Lung (tissue), 12 donors: ENCODE measurements around the gene FYB2. TPM values are rescaled to one million over a fixed set of nuclear protein-coding genes. Genes with fewer than 3 reads are reported as not detected.

Experiments
- ATAC-seq: fragments of 200-7000 bp; cut with Tn5 transposase; one replicate; pipeline ENCODE4 v1.9.1; 2020; ENCODE audit warnings: moderate number of reproducible peaks; ENCODE audit not compliant: insufficient read depth, low FRiP score
- DNase-seq, 3 donors: peaks; one replicate each; pipeline ENCODE4 v3.0.0-alpha.2; 2013 to 2017
- H3K27ac ChIP-seq, 2 donors: one replicate each; pipeline ENCODE4 v1.5.1; 2013; ENCODE audit warnings: mild to moderate bottlenecking in 2 of 2, moderate library complexity in 2 of 2, control low read depth in 1 of 2, inconsistent platforms in 1 of 2, low read depth in 1 of 2, low read length in 1 of 2
- H3K27me3 ChIP-seq, 3 donors: one replicate each; pipeline ENCODE4 v1.5.1; 2013; ENCODE audit warnings: low read length in 2 of 3; ENCODE audit not compliant: control insufficient read depth in 3 of 3, insufficient read depth in 3 of 3
- H3K36me3 ChIP-seq, 4 donors: one replicate each; pipeline ENCODE4 v1.5.1; 2013; ENCODE audit warnings: low read length in 4 of 4, mild to moderate bottlenecking in 1 of 4, moderate library complexity in 1 of 4; ENCODE audit not compliant: control insufficient read depth in 4 of 4, insufficient read depth in 4 of 4
- H3K4me1 ChIP-seq, 5 donors: one replicate each; pipeline ENCODE4 v1.5.1; 2013; ENCODE audit warnings: low read length in 5 of 5, mild to moderate bottlenecking in 2 of 5, moderate library complexity in 1 of 5; ENCODE audit not compliant: control insufficient read depth in 5 of 5, insufficient read depth in 5 of 5
- H3K4me3 ChIP-seq: one replicate; pipeline ENCODE4 v1.5.1; 2013; ENCODE audit warnings: mild to moderate bottlenecking, control low read depth, moderate library complexity
- H3K9ac ChIP-seq, 2 donors: one replicate each; pipeline ENCODE4 v1.5.1; 2013; ENCODE audit warnings: low read length in 2 of 2, control low read depth in 1 of 2; ENCODE audit not compliant: insufficient read depth in 1 of 2
- H3K9me3 ChIP-seq, 4 donors: one replicate each; pipeline ENCODE4 v1.5.1; 2013; ENCODE audit warnings: low read length in 3 of 4, mild to moderate bottlenecking in 1 of 4, moderate library complexity in 1 of 4; ENCODE audit not compliant: control insufficient read depth in 4 of 4, insufficient read depth in 3 of 4
- WGBS, 2 donors: extraction: QIAGEN DNeasy Blood & Tissue Kit; methylation state at CpG; one replicate each; pipeline ENCODE4 v1.1.7; 2013; 5-methylcytosine and 5-hydroxymethylcytosine counted together
- polyA plus RNA-seq, 2 donors: library from polyadenylated mRNA; stranded (reverse); fragments of 200-250 nt; gene quantifications; one replicate each; pipeline ENCODE4 v1.2.1, GENCODE V29; 2013
- total RNA-seq, 2 donors: library from RNA; depleted of rRNA in 1 of 2; stranded (reverse); fragments of >200 nt in 1 of 2; gene quantifications; one replicate each; pipeline ENCODE4 v1.2.1, GENCODE V29; 2014 to 2021
- TF ChIP-seq, protein P1 (sequence below): IDR thresholded peaks from 2 replicates; pipeline ENCODE4 v1.5.1; 2012; ENCODE audit warnings: mild to moderate bottlenecking; ENCODE audit errors: control extremely low read depth, extremely low read depth
- donor health status: control.
- donor health status: control.
- donor health status: Bipolar disorder and iron deficiency.
- donor health status: healthy.
- donor health status: DM: yes; HTN: yes; CAD: no.

Gene FYB2
- total and polyA plus RNA-seq, 4 donors: 0.57 to 8.6 (median 3.0) TPM

DNA sequence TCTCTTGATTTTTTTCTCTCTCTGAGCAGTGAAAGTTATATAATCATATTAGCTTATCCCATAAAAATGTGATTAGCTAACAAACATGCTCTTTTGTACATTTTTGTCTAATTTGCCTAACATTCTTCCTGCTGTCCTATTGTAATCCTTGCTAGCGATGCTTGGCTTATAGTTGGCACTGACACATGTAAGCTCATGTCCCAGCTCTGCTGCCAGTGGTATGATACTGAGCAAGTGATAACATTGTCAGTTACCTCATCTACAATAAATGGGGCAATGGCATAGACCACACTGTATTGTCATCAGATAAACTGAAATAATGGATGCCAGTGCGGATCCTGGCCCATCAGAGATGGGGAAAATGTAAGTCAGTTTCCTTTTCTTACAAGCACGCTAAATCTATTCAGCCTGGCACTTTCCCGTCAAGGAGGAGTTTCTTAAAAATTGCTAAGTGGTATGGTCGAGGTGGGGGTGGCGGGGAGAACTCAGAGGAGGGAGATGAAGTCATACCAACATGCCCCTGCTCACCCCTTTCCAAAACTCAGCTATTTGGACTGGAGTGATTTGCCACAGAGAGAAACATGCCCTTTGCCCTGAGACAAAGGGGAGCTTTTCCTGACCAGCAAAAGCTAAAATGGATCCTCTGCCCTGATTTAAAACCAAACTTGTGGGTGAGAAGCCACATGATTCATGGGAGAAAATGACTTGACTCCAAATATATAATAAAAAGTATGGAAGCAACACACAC lies 1.3 kb downstream of the FYB2 start:
- ATAC-seq: no peak
- Histone ChIP-seq H3K4me3 (no peak overlapping the region), H3K4me1 (peaks cover 0 to 22% (median 8%) of the 10 kb centered on the region in 5 donors), H3K27ac (peak overlapping the region in 1 of 2 donors; percentile 68), H3K36me3 (no peaks in the 10 kb centered on the region), H3K9ac (no peak overlapping the region), H3K27me3 (no peaks in the 10 kb centered on the region), H3K9me3 (peaks cover 0 to 7% (median 0%) of the 10 kb centered on the region in 4 donors)
- DNase-seq: no peak
- whole genome bisulfite sequencing, 2 donors: 86 to 91% methylated on average over 6 of the region's 6 CpGs
- TF ChIP-seq, protein P1, sequence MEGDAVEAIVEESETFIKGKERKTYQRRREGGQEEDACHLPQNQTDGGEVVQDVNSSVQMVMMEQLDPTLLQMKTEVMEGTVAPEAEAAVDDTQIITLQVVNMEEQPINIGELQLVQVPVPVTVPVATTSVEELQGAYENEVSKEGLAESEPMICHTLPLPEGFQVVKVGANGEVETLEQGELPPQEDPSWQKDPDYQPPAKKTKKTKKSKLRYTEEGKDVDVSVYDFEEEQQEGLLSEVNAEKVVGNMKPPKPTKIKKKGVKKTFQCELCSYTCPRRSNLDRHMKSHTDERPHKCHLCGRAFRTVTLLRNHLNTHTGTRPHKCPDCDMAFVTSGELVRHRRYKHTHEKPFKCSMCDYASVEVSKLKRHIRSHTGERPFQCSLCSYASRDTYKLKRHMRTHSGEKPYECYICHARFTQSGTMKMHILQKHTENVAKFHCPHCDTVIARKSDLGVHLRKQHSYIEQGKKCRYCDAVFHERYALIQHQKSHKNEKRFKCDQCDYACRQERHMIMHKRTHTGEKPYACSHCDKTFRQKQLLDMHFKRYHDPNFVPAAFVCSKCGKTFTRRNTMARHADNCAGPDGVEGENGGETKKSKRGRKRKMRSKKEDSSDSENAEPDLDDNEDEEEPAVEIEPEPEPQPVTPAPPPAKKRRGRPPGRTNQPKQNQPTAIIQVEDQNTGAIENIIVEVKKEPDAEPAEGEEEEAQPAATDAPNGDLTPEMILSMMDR: no peak

DNA sequence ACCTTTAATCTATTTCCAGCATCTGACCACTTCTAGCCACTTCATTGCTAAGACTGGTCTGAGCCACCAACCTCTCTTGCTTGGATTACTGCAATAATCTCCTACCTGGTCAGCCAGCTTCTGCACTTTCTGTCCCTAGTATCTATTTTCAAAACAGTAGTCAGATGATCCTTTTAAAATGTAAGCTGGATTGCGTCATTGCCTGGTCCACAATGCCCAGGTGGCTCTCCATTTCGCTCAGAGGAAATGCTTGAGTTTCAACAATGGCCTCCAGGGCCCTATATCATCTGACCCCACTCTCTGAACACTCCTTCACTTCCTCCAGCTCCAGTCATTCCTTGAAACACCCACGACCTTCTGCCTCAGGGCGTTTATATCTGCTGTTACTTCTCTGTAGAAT lies 2.3 kb downstream of the FYB2 start:
- TF ChIP-seq, protein P1: no peak
- Histone ChIP-seq H3K27ac (no peak overlapping the region), H3K36me3 (no peaks in the 10 kb centered on the region), H3K9ac (no peak overlapping the region), H3K9me3 (peaks cover 0 to 7% (median 0%) of the 10 kb centered on the region in 4 donors), H3K4me3 (no peak overlapping the region), H3K4me1 (peaks cover 0 to 22% (median 8%) of the 10 kb centered on the region in 5 donors), H3K27me3 (no peaks in the 10 kb centered on the region)
- ATAC-seq (no peak), DNase-seq (no peak)
- WGBS, 2 donors: 56 to 66% methylated on average over 4 of the region's 4 CpGs

DNA sequence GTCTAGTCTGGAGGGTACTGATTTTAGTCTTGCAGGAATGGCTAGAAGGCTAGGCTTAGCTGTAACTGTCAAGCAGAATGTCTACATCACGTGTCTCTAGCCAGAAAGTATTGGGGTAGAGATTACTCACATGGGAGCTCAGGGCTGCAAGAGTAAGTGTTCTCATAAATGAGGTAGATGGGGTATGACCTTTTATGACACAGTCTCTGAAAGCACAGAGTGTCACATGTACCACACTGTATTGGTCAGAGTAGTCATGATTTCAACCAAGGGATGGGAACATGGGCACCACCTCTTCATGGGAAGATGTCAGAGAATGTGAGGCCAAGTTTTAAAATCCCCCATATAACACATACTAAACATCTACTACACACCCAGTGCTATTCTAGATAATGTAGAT lies 2.9 kb downstream of the FYB2 start:
- Histone ChIP-seq H3K27ac (no peak overlapping the region), H3K4me1 (peaks cover 0 to 16% (median 7%) of the 10 kb centered on the region in 5 donors), H3K9ac (no peak overlapping the region), H3K9me3 (peaks cover 0 to 7% (median 0%) of the 10 kb centered on the region in 4 donors), H3K4me3 (no peak overlapping the region), H3K27me3 (no peaks in the 10 kb centered on the region), H3K36me3 (no peaks in the 10 kb centered on the region)
- TF ChIP-seq, protein P1: no peak
- ATAC-seq (no peak), DNase-seq (no peak)
- WGBS, 2 donors: 72 to 82% methylated on average over 1 of the region's 1 CpG
